ENCODE results near the gene PLAGL2. TPM values are rescaled to one million over a fixed set of nuclear protein-coding genes. Genes with fewer than 3 reads are reported as not detected.

The PLAGL2 gene
- total RNA-seq, 1 experiment from 2014 or later = 40.4 TPM

DNA sequence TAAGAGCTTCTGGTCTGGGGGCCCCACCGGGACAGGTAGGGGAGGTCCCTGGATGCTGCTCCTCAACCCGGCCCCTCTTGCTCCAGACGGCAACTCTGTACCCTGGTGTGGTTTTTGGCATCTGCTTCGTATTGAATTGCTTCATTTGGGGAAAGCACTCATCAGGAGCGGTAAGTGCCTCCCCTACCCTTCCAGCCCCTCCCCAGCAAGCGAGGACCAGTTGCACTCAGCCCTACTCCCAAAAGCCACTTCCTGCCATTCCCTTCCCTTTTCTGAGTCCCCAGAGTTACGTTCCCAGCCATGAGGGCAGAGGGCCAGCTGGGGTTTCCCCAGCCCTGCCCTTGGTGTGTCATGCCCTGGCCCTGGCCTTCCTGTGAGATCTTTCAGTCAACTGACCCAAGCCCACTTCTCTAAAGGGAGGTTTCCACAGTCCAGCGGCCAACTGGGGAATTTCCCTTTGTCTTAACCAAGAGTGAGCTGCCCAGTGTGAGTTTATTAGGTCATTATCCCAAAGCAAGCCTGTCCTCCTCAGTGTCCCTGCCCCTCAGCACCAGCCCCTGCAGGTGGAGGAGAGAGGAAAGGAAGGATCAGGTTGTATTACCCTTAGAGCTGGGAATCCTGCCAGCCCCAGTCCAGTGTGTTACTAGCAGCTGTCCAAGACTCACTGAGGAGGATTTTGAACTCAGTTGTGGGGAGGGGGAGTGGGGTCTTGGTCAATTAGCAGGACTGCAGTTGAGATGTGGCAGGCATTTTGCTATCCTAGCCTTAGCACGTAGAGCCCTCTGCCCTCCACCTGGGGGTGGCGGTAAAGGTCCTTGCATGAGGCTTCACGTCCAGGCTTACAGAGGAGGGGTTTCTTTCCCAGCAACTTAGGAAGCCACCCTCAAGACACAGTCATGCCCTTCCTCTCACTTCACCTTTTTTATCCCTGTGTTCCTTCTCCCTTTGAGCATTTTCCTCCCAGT is 52.2 kb downstream of the PLAGL2 start:
- no peaks in the 10 kb centered on the region for H3K4me1 ChIP-seq (ENCODE audit: insufficient read depth, low read length, poor library complexity, severe bottlenecking)
- no peak overlapping the region for H3K27ac ChIP-seq (ENCODE audit: low read depth, low read length, poor library complexity, severe bottlenecking)
- H3K36me3 ChIP-seq (ENCODE audit: insufficient read depth, low read length, poor library complexity, severe bottlenecking) = peaks cover 33% of the 10 kb centered on the region
- no peak overlapping the region for H3K4me3 ChIP-seq (ENCODE audit: low read depth, low read length, poor library complexity, severe bottlenecking)
- intact Hi-C loops (cut with micrococcal nuclease; ENCODE audit: unreplicated experiment) = no loop called here
- no peaks in the 10 kb centered on the region for H3K9me3 ChIP-seq (ENCODE audit: low read depth, low read length, poor library complexity, severe bottlenecking)
- H3K27me3 ChIP-seq (replicated peaks; ENCODE audit: insufficient read depth, low read depth, low read length, poor library complexity) = no peaks in the 10 kb centered on the region
- TF ChIP-seq EZH2 (IDR thresholded peaks at IDR 0.05; ENCODE audit: borderline replicate concordance, low read depth, low read length, poor library complexity, severe bottlenecking) = no peak
- TF ChIP-seq, protein P1, sequence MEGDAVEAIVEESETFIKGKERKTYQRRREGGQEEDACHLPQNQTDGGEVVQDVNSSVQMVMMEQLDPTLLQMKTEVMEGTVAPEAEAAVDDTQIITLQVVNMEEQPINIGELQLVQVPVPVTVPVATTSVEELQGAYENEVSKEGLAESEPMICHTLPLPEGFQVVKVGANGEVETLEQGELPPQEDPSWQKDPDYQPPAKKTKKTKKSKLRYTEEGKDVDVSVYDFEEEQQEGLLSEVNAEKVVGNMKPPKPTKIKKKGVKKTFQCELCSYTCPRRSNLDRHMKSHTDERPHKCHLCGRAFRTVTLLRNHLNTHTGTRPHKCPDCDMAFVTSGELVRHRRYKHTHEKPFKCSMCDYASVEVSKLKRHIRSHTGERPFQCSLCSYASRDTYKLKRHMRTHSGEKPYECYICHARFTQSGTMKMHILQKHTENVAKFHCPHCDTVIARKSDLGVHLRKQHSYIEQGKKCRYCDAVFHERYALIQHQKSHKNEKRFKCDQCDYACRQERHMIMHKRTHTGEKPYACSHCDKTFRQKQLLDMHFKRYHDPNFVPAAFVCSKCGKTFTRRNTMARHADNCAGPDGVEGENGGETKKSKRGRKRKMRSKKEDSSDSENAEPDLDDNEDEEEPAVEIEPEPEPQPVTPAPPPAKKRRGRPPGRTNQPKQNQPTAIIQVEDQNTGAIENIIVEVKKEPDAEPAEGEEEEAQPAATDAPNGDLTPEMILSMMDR (conservative IDR thresholded peaks at IDR 0.05; ENCODE audit: low read depth, low read length) = peak; percentile 32
- ChIA-PET POLR2A (ENCODE audit: low non-redundant PET) (no interaction called here), CTCF (no interaction called here)
- no TSS peak for BruUV-seq (replicated peaks)
- peak; percentile 11 for DNase-seq (ENCODE audit: low spot score)

DNA sequence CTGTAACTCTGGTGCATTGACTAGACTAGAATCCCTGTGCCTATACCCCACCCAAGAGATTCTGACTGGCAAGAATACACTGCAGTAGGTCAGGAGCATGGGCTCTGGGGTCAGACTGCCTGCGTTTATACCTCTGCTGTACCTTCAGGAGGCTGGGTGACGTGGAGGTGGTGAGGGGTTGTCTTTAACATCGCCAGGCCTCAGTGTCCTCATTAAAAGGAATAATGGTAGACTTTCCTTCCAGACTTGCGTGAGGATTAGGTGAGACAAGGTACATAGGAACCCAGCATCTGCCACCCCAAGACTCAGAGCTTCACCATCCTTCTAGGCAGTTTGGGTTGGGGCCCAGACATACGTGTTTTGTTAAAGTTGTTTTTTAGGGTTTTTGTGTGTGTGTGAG is 53.8 kb downstream of the PLAGL2 start:
- Histone ChIP-seq H3K9me3 (ENCODE audit: low read depth, low read length, poor library complexity, severe bottlenecking) (no peaks in the 10 kb centered on the region), H3K4me1 (ENCODE audit: insufficient read depth, low read length, poor library complexity, severe bottlenecking) (no peaks in the 10 kb centered on the region), H3K36me3 (ENCODE audit: insufficient read depth, low read length, poor library complexity, severe bottlenecking) (peaks cover 35% of the 10 kb centered on the region), H3K27me3 (replicated peaks; ENCODE audit: insufficient read depth, low read depth, low read length, poor library complexity) (no peaks in the 10 kb centered on the region), H3K4me3 (ENCODE audit: low read depth, low read length, poor library complexity, severe bottlenecking) (no peak overlapping the region), H3K27ac (ENCODE audit: low read depth, low read length, poor library complexity, severe bottlenecking) (no peak overlapping the region)
- TF ChIP-seq, protein P1 (conservative IDR thresholded peaks at IDR 0.05; ENCODE audit: low read depth, low read length) = no peak
- no peak for TF ChIP-seq EZH2 (IDR thresholded peaks at IDR 0.05; ENCODE audit: borderline replicate concordance, low read depth, low read length, poor library complexity, severe bottlenecking)
- intact Hi-C loops (cut with micrococcal nuclease; ENCODE audit: unreplicated experiment) = no loop called here
- ChIA-PET POLR2A (ENCODE audit: low non-redundant PET) (no interaction called here), CTCF (no interaction called here)
- no peak for DNase-seq (ENCODE audit: low spot score)
- BruUV-seq (replicated peaks) = no TSS peak

DNA sequence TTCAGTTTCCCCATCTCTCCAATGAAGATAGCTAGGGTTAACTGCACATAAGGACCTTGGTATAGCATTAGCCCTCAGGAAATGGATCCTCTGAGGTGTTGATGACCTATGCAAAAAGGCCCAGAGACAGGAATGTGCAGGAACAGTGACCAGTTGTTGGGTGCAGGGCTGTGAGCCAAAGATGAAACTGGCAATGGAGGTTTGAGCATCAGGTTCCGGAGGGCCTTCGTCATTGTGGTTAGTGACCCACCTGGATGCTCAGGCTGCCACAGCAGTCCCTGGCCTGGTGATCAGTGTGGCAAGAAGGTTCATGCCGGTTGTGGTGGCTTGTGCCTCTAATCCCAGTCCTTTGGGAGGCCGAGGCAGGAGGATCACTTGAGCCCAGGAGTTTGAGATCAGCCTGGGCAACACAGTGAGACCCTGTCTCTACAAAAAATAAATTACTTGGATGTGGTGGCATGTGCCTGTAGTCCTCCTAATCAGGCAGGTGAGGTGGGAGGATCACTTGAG is 54.3 kb downstream of the PLAGL2 start:
- no TSS peak for BruUV-seq (replicated peaks)
- TF ChIP-seq, protein P1 (conservative IDR thresholded peaks at IDR 0.05; ENCODE audit: low read depth, low read length) = no peak
- TF ChIP-seq EZH2 (IDR thresholded peaks at IDR 0.05; ENCODE audit: borderline replicate concordance, low read depth, low read length, poor library complexity, severe bottlenecking) = no peak
- ChIA-PET POLR2A (ENCODE audit: low non-redundant PET) (no interaction called here), CTCF (no interaction called here)
- no peaks in the 10 kb centered on the region for H3K4me1 ChIP-seq (ENCODE audit: insufficient read depth, low read length, poor library complexity, severe bottlenecking)
- DNase-seq (ENCODE audit: low spot score) = no peak
- no peak overlapping the region for H3K4me3 ChIP-seq (ENCODE audit: low read depth, low read length, poor library complexity, severe bottlenecking)
- H3K27me3 ChIP-seq (replicated peaks; ENCODE audit: insufficient read depth, low read depth, low read length, poor library complexity) = no peaks in the 10 kb centered on the region
- intact Hi-C loops (cut with micrococcal nuclease; ENCODE audit: unreplicated experiment) = no loop called here
- H3K9me3 ChIP-seq (ENCODE audit: low read depth, low read length, poor library complexity, severe bottlenecking) = no peaks in the 10 kb centered on the region
- H3K27ac ChIP-seq (ENCODE audit: low read depth, low read length, poor library complexity, severe bottlenecking) = no peak overlapping the region
- peaks cover 33% of the 10 kb centered on the region for H3K36me3 ChIP-seq (ENCODE audit: insufficient read depth, low read length, poor library complexity, severe bottlenecking)

Data from A673 (cell line).